Glutamatergic neuron (in vitro differentiated cells): Measurements from ENCODE around the gene PEX3. TPM values are rescaled to one million over a fixed set of nuclear protein-coding genes. Genes with fewer than 3 reads are reported as not detected.

ENCODE experiments used
- DNase-seq: peaks from one replicate; pipeline ENCODE4 v3.0.0; 2022
- H3K27ac Mint-ChIP-seq: one replicate; pipeline ENCODE4 v1.8.0; 2020; ENCODE audit warnings: mild to moderate bottlenecking, mixed read lengths, inconsistent platforms; ENCODE audit not compliant: unreplicated experiment
- H3K27me3 Mint-ChIP-seq: one replicate; pipeline ENCODE4 v1.8.0; 2020; ENCODE audit warnings: mild to moderate bottlenecking, moderate library complexity, mixed read lengths, inconsistent platforms; ENCODE audit not compliant: unreplicated experiment
- H3K36me3 Mint-ChIP-seq: one replicate; pipeline ENCODE4 v1.8.0; 2020; ENCODE audit warnings: mild to moderate bottlenecking, mixed read lengths, inconsistent platforms; ENCODE audit not compliant: unreplicated experiment
- H3K4me1 Mint-ChIP-seq: one replicate; pipeline ENCODE4 v1.8.0; 2020; ENCODE audit warnings: mild to moderate bottlenecking, low read depth, mixed read lengths, inconsistent platforms; ENCODE audit not compliant: unreplicated experiment
- H3K4me3 Mint-ChIP-seq: one replicate; pipeline ENCODE4 v1.8.0; 2020; ENCODE audit warnings: mild to moderate bottlenecking, mixed read lengths, inconsistent platforms; ENCODE audit not compliant: unreplicated experiment
- H3K9me3 Mint-ChIP-seq: one replicate; pipeline ENCODE4 v1.8.0; 2020; ENCODE audit warnings: mild to moderate bottlenecking, moderate library complexity, mixed read lengths, inconsistent platforms; ENCODE audit not compliant: unreplicated experiment
- total RNA-seq: library from RNA; stranded (reverse); fragmentation: NEBNext Ultra II Directional; extraction: Animal tissue kit (Norgen Biotek cat#: 25700); gene quantifications from one replicate; pipeline ENCODE4 v1.2.1, GENCODE V29; 2021; ENCODE audit not compliant: unreplicated experiment
- TF ChIP-seq, protein P1 (sequence below): fragments of 200-600 bp; sonication (generic); IDR thresholded peaks from one replicate; pipeline ENCODE4 v1.5.0; 2021; ENCODE audit not compliant: partially characterized antibody, unreplicated experiment

Gene PEX3
- total RNA-seq, 1 donor from 2014 or later = 12.0 TPM

DNA sequence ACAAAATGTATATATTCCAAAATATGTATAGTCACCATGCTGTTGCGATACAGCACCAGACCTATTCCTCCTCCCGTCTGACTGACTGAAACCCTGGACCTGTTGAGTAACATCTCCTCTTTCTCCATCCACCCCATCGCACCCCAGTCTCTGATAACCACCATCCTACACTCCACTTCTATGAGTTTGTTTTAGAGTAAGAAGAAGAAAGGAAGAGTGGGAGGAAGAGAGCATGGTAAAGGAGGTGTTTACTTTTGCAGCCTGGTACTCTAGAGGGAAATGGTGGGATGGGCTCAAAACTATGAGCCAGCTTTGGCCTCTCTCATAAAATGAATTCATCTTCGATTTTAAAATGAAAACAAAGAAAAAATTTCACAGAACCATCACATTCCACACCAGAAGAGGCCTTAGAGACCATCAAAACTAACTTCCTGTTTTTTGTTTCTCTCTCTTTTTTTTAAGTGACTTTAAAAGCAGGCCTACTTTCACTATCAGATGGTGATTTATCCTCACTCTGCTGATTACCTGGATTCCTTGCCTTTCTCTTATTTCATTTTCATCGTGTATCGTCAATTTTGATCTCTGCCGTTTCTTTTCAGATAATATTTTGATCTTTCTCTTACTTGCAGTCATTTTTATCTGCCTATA, 77.7 kb downstream of the PEX3 start:
- Mint-ChIP-seq H3K36me3 (no peaks in the 10 kb centered on the region), H3K27me3 (no peaks in the 10 kb centered on the region), H3K9me3 (no peaks in the 10 kb centered on the region), H3K4me1 (no peaks in the 10 kb centered on the region), H3K27ac (no peak overlapping the region), H3K4me3 (no peak overlapping the region)
- TF ChIP-seq, protein P1, sequence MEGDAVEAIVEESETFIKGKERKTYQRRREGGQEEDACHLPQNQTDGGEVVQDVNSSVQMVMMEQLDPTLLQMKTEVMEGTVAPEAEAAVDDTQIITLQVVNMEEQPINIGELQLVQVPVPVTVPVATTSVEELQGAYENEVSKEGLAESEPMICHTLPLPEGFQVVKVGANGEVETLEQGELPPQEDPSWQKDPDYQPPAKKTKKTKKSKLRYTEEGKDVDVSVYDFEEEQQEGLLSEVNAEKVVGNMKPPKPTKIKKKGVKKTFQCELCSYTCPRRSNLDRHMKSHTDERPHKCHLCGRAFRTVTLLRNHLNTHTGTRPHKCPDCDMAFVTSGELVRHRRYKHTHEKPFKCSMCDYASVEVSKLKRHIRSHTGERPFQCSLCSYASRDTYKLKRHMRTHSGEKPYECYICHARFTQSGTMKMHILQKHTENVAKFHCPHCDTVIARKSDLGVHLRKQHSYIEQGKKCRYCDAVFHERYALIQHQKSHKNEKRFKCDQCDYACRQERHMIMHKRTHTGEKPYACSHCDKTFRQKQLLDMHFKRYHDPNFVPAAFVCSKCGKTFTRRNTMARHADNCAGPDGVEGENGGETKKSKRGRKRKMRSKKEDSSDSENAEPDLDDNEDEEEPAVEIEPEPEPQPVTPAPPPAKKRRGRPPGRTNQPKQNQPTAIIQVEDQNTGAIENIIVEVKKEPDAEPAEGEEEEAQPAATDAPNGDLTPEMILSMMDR = no peak
- DNase-seq = no peak

DNA sequence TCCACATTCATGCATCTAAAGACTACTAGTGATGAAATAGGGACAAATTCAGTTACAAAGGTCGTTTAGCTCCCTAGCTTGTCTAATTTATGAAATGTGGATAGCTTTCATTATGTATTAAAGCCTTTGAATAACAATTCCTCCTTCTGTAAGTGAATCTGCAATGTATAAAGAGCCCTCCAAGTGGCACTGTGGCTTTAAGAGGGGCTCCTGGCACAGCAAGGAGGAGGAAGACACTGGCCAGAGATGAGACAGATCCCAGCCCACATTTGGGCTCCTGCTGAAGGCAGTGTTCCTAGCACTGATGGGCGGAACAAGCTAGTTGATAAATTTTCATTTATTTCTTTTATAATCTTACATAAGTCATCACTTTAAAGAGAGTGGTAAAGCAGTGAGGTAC, 78.5 kb downstream of the PEX3 start:
- H3K4me1 Mint-ChIP-seq = no peaks in the 10 kb centered on the region
- no peaks in the 10 kb centered on the region for H3K27me3 Mint-ChIP-seq
- TF ChIP-seq, protein P1 = no peak
- DNase-seq = no peak
- no peak overlapping the region for H3K27ac Mint-ChIP-seq
- no peak overlapping the region for H3K4me3 Mint-ChIP-seq
- H3K9me3 Mint-ChIP-seq = no peaks in the 10 kb centered on the region
- H3K36me3 Mint-ChIP-seq = no peaks in the 10 kb centered on the region

DNA sequence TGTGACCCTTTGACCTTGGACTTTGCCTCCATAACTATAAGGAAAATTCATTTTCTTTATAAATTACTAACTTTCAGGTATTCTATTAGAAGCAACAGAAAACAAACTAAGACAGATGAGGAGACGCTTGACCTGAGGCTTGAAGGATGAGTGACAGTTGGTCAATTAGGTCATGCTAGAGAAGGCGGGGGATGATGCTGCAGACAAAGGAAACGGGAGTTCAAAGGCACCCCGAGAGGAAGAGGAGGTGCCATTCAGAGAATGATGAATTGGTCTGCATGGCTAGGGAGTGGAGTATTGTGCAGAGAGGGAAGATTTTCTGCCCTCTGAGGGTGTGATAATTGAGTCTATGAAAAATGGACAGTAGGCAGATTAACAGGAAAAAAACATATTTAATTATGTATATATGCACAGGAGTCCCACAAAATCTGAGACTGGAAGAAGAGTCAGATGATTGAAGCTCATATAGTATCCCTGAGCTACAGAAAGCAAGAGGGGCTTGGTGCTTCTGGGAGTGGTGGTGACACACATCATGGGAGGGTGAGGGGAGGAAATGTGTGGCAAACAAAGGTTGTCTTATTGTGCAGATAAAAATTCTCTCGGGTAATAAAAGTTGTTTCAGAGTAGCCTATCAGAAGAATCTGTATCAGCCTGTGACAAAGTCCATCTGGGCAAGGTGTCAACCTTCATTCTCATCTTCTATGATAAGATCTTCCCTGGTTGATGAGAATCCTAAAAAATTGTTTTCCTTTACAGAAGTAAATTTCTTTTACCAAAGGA, 81.3 kb downstream of the PEX3 start:
- DNase-seq = no peak
- H3K9me3 Mint-ChIP-seq = no peaks in the 10 kb centered on the region
- TF ChIP-seq, protein P1 = no peak
- H3K36me3 Mint-ChIP-seq = no peaks in the 10 kb centered on the region
- H3K4me3 Mint-ChIP-seq = no peak overlapping the region
- H3K27ac Mint-ChIP-seq = no peak overlapping the region
- H3K4me1 Mint-ChIP-seq = no peaks in the 10 kb centered on the region
- peaks cover 4% of the 10 kb centered on the region for H3K27me3 Mint-ChIP-seq

DNA sequence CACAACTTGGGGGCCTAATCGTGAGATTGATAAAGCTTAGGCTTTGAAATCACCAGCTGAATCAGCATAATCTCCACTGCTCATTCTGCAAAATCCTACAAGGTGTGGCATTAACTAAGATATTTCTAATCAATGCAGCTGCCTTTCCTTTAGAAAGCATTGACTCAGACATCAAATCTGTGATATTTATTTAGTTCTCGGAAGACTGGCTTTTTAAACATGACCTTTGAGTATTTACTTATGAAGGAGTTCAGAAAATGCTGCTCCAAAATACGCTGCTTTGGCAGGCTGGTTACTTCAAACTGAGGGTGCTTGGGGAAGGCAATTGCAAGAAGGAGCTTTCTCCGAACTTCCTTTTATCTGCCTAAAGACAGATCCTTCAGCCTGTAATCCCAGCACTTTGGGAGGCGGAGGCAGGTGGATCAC, 84.6 kb downstream of the PEX3 start:
- TF ChIP-seq, protein P1 = no peak
- no peak for DNase-seq
- H3K4me3 Mint-ChIP-seq = no peak overlapping the region
- H3K9me3 Mint-ChIP-seq = no peaks in the 10 kb centered on the region
- no peaks in the 10 kb centered on the region for H3K36me3 Mint-ChIP-seq
- no peaks in the 10 kb centered on the region for H3K4me1 Mint-ChIP-seq
- peaks cover 6% of the 10 kb centered on the region for H3K27me3 Mint-ChIP-seq
- no peak overlapping the region for H3K27ac Mint-ChIP-seq

DNA sequence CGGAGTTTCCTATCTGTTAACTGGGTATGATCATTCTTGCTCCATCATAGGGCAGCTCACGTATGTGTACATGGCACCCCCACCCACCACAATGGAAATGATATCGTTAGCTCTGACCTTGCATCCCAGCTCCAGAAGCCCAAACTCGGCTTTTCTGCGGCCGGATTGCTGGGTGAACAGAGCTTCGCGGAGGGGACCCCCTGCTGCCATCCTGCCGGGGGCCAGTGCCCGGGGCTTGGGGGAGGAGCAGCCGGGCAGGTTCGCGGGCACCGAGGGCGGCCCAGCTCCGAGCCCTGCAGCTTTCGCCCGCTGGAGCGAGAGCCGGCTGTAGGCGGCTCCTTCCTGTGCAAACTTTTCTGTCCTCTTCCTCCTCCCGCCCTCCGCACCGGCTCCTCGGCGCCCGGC, 85.9 kb downstream of the PEX3 start:
- peaks cover 6% of the 10 kb centered on the region for H3K27me3 Mint-ChIP-seq
- no peak overlapping the region for H3K27ac Mint-ChIP-seq
- TF ChIP-seq, protein P1 = no peak
- H3K4me3 Mint-ChIP-seq = peak overlapping the region; percentile 78
- no peaks in the 10 kb centered on the region for H3K36me3 Mint-ChIP-seq
- H3K4me1 Mint-ChIP-seq = no peaks in the 10 kb centered on the region
- DNase-seq = peak; percentile 34
- H3K9me3 Mint-ChIP-seq = no peaks in the 10 kb centered on the region
